SW 1271 (cell line): ENCODE data around the gene GALNT18.

Experiments
- DNase-seq, 2 experiments: peaks; one replicate each; lab custom pipeline; 2025; lab: John Stamatoyannopoulos, UW

GALNT18 gene

DNA sequence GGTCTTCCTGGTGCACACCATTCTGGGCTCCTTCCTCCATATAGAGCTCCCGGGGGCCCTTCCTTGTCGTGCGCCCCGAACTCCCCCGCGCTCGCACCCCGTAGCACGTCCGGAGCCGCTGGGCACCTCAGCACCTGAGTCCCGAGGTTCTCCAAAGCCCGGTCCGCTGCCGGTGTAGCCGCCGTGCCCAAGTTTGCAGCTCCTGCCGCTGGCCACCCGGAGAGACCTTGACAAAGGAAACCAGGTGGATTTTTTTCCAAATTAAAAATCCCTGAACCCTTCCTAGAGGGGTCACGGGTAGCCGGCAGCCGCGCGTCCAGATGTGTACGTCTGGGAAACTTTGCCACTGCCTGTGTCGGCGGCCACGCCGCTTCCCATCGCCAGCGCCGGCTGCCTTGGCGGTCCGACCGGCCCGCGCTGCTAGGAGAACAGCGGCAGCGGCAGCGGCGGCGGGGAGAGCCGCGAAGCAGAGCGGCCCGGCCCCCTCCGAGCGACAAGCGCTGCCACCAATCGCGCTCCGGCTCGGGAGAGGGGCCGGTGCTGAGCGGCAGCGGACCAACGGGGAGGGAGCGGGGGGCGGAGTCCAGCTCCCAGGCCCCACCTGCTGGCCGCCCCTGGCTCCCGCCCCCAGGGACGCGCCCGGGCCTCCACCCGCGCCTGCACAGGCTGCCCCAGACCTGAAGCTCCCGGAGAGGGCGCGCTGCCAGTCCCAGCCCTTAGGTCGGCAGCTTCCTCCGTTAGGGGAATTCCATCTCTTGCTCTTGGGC lies at the start of gene GALNT18:
Gene GALNT18 (minus strand): TSS at position 433 of the 767 bp plus-strand sequence.
- peak; percentile 80 to 84 for DNase-seq

- DNase-seq: no peak
Measured at GRCh38 chr11:11670574-11670973, 48.8 kb upstream of the GALNT18 start.

DNA sequence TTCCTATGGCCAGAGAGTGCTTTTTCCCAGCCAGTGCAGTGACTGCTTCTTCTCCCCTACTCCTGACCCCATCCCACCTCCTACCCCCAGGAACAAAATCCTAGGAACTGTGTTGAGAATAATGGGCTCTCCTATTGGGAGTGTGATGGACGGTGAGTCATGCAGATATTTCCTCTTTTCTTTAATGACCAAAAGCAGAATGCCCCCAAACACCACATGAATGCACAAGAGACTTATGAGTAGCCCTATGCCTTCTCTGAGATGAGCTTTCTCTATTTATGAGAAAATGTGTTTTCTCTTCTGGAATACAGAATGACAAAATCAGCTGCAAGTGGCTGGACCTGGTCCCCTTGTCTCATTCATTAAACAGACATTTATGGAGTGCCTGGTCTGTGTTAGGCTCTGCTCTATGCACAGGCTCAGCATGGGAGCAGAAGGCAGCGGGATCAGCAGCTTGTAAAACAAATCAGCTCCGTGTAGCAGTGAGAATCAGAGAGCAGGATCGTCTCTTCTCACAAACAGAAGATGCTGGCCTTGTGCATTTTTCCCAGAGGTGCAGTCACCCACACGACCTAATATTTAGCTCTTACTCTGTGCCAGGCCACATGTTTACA lies 47.5 kb upstream of the GALNT18 start:
- DNase-seq: no peak

DNA sequence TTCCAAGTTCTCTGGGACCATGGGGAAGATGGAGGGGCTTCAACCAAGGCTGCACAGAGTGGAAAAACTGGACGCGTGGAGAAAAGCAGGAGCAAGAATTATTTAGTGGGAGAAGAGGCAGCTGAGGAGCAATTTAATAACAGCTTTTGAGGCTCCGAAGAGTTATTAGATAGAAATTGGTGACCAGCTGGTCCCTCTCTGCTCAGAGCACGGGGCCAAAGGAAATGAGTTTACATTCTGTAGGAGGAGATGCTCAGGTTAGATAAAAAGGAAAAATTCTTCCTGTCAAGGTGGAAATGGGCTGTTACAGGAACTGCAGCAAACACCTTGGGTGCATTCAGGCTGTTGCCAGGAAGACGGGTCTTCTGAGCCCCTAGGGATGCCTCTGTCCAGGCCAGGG lies 47.0 kb upstream of the GALNT18 start:
- no peak for DNase-seq

DNA sequence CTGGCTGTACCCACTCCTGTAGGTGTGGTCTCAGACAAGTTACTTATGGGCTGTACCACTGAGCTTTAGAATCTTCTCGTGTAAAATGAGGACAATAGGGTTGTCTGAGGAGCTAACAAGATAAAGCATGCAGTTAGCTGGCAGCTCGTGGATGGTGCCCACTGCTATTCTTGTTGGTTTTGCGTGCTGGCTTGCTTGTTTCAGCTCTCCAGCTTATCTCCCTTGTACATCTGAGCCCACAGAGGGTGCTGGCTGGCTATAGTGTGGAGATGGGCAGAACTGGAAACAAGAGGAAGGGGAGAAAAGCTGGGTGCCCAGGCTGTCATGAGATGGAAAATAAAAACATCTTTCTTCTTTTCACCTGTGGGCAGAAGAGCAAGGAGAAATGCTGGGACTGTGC lies 46.5 kb upstream of the GALNT18 start:
- no peak for DNase-seq

- no peak for DNase-seq
Measured at GRCh38 chr11:11667056-11667455, 45.3 kb upstream of the GALNT18 start.

- no peak for DNase-seq
Measured at GRCh38 chr11:11665407-11665806, 43.6 kb upstream of the GALNT18 start.

DNA sequence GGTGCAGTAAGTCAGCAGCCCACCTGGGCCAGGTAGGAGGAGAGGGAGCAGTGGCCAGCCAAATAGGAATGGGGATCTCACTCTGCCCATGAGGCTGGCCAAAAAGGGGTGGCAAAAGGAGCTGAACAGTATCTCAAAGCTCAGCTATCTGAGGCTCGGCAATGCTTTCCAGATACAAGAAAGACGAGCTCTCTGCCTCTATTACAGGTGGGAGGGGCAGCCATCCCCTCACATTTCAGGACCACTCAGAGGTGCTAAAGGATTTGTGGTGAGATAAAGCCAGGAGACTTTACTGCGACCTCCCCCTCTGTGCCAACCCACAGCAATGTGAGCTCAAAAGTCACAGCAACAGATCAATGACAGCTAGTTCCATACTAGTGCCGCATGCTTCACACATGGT lies 42.1 kb upstream of the GALNT18 start:
- no peak for DNase-seq

DNA sequence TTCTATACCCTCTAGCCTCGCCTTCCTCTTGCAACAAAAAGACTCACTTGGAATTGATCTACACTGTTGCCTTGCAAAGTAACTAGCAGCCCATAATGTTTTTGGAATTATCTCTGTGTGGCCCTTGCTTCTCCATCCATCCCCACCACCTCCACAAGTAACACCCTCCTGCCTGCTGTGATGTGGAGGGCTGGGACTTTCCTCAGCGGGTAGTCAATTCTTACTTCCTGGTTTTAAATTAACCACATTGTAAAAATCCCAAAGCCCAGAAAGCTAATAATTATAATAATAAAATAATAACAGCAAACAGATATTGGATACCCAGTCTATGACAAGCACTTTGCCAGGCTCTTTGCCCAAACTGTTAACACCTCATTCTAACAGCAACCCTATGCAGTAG lies 40.8 kb upstream of the GALNT18 start:
- no peak for DNase-seq

DNA sequence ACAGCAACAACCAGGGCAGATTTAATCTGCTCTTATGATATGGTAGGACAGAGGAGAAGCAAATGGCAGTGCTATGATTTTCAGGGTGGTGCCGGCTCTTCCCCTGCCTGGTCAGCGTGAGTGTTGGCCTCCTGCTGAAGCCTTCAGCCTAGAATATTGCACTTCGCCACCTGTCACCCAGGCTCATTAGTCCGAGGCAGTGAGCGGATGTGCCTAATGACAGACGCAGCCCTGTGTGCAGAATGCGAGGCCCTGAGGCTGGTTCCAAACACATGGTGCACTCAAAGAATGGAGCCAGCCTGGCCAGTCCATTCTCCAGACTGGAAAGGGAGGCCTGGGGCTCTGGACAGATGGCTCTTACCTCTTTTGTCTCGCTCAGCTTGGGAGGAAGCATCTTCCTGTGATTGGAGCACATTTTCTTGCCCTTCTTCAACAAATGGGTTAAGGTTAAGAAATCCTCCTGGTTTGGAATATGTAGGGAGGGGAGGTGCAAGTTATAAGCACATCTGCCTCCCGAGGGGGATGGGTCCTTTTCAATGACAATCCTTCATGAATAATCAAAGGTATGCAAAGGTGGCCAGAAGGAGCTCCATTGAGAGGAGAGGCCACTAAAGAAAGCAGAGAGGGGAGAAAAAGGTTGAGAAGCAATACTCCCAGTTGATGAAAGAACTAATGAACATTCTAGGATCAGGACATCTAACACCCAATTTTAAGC lies 39.7 kb upstream of the GALNT18 start:
- no peak for DNase-seq

DNA sequence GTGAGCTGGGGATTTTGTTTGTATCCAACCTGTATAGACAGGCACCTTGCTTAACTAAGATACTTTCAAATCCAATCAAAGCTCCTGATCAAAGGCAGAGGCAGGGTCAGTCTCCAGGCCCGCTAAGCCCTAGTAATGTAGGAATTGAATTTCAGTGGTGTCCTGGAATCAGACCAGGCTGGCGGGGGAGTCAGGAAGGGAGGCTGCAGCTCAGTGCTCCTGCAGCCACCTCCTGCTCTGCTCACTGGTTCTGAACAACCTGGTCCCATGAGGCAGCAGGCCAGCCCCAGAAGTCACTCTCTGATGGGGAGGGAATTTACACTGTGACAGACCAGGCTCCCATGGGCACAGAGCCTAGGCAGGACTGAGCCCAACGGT lies 38.5 kb upstream of the GALNT18 start:
- DNase-seq: no peak

GRCh38 chr11:11659567-11660362 lies 38.0 kb upstream of the GALNT18 start:
- DNase-seq: no peak

DNA sequence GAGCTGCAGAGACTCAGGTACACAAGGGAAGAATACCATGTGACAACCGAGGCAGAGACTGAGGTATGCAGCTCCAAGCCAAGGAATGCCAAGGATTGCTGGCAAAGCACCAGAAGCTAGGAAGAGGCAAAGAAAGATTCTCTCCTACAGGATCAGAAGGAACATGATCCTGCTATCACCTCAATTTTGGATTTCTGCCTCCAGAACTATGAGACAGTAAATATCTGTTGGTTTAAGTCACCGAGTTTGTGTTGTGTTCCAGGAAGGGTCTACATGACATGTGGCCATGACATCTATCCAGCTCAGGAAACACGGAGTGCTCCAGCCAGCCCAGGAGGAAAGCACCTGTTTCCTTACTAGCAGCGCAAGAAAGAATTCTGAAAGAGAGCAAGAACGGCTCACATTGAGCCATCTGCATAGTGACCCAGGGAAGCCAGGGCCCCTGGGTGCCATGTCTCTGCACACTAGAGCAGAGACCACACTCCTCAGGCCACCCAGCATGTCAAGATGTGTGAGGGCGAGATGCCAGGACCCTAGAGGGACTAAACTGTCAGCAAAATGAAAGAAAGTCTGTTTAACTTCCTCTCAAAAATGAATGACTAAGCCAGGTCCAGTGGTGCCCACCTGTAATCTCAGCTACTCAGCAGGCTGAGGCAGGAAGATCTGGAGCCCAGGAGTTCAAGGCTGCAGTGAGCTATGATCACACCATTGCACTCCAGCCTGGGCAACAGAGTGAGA lies 35.6 kb upstream of the GALNT18 start:
- DNase-seq: no peak

DNA sequence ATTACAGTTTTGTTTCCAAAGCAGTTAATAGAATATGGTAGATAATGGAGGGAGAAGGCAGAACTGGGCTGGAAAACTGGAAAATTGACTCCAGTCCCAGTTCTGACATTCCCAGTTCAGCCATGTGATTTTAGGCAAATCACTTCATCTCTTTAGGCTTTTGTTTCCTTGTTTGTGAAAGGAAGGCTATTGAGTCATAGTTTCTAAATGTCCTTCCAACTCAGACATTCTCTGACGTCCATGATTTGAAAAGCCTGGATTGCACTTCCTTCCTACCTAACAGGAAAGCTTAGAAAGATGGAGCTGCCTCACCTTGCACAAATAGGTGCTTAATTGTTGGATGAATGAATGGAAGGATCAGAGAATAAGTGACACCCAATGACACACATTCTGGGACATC lies 19.8 kb upstream of the GALNT18 start:
- no peak for DNase-seq

- no peak for DNase-seq
Measured at GRCh38 chr11:11640996-11641395, 19.2 kb upstream of the GALNT18 start.

DNA sequence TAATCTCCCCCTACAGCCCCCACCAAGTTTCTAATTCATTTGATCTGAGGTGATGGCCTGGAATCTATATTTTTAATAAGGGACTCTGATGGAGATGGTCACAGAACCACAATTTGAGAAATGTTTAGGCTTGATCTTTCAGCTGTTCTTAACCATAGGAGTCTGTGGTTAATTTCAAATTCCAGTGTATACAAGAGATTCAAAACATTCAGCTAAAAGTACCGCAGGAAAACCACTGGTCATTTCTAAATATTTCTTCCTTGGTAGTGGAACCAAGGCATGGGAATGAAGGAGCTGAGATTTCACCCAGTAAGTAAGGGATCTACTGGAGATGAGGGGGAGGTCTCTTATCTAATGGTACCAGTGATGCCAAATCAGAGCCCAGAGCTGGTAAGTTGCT lies 18.3 kb upstream of the GALNT18 start:
- DNase-seq: no peak

- no peak for DNase-seq
Measured at GRCh38 chr11:11636671-11637070, 14.9 kb upstream of the GALNT18 start.

DNA sequence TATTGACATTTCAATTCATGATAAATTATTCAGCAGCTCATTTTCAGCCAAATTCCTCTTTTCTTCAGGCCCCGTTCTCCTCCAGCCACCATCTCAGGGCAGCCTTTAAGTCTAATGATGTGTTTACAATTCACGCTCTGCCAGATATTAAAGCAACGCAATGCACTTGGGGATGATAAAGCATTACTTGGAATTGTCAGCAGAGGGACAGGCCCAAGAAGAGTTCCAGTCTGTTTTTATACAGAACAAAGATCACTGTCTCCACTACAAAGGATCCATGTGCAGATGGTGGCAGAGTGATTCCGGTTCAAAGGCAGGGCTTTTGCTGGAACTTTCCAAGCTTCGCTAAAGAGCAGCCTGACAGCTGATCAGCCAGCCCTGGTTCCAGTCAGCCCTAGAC lies 13.6 kb upstream of the GALNT18 start:
- no peak for DNase-seq

GRCh38 chr11:11629368-11629767 lies 7.6 kb upstream of the GALNT18 start:
- no peak for DNase-seq

- no peak for DNase-seq
Measured at GRCh38 chr11:11628651-11629050, 6.8 kb upstream of the GALNT18 start.

DNA sequence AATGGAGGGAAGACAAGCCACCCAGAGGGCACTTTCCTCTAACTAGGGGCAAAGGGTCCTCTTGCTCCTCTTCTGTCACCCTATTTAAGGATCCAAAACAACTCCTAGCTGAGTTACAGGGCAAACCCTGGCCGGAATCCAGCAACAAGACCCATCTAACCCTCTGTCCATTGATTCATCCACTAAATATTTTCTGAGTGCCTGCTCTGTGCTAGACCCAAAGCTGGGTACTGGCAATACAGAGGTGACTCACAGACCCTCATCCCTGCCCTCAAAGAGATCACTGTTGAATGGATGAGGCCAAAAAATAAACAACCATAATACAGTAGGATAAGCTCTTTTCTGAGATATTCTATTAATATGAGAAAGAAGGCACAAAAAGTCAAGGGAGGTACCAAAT lies 4.3 kb upstream of the GALNT18 start:
- no peak for DNase-seq

DNA sequence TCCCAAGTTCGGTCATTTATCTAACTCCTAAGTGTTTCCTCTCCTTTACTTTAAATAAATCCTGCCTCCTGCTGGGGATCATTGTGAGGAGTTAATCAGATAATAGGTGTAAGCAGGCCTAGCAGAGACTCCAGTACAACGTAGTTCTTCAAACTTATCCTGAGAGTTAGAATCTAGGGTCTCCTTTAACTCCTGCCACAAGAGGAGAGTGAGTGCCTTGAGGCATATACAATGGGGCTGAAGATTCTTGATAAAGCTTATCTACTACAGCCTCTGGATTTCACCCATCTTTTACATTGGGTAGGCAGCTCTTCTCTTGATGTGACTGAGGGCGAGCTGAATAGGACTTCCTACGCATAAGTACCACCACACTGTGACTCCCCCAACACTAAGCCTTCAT lies 3.1 kb upstream of the GALNT18 start:
- DNase-seq: no peak
